T1000 (cell line): ENCODE results near the gene RSAD1.

Experiments
- DNase-seq: peaks from one replicate; lab custom pipeline; 2025; ENCODE audit warnings: mixed read lengths; lab: John Stamatoyannopoulos, UW

The RSAD1 gene

GRCh38 chr17:50518384-50519023 is 39.8 kb downstream of the RSAD1 start:
- DNase-seq = no peak

- DNase-seq = no peak
Measured at GRCh38 chr17:50519141-50519834, 40.6 kb downstream of the RSAD1 start.

- no peak for DNase-seq
Measured at GRCh38 chr17:50520483-50520882, 41.8 kb downstream of the RSAD1 start.

GRCh38 chr17:50521514-50521913 is 42.9 kb downstream of the RSAD1 start:
- no peak for DNase-seq

- DNase-seq = no peak
Measured at GRCh38 chr17:50522766-50523165, 44.1 kb downstream of the RSAD1 start.

- no peak for DNase-seq
Measured at GRCh38 chr17:50523208-50523607, 44.5 kb downstream of the RSAD1 start.

GRCh38 chr17:50524838-50525237 is 46.2 kb downstream of the RSAD1 start:
- no peak for DNase-seq

- DNase-seq = no peak
Measured at GRCh38 chr17:50527155-50527762, 48.6 kb downstream of the RSAD1 start.

GRCh38 chr17:50527949-50528474 is 49.4 kb downstream of the RSAD1 start:
- no peak for DNase-seq

- no peak for DNase-seq
Measured at GRCh38 chr17:50529849-50530248, 51.2 kb downstream of the RSAD1 start.

- DNase-seq = no peak
Measured at GRCh38 chr17:50531428-50532025, 52.9 kb downstream of the RSAD1 start.

GRCh38 chr17:50532452-50533024 is 53.9 kb downstream of the RSAD1 start, which contains the start of gene EPN3:
EPN3 (plus strand) TSS chr17:50532735; CDS start chr17:50536557, 3,822 bp downstream.
- DNase-seq = no peak

- DNase-seq = no peak
Measured at GRCh38 chr17:50533185-50533584, 54.5 kb downstream of the RSAD1 start.

GRCh38 chr17:50533720-50534148 is 55.1 kb downstream of the RSAD1 start:
- no peak for DNase-seq

GRCh38 chr17:50534222-50534978 is 55.7 kb downstream of the RSAD1 start:
- DNase-seq = no peak

GRCh38 chr17:50534979-50535326 is 56.3 kb downstream of the RSAD1 start:
- DNase-seq = no peak

- no peak for DNase-seq
Measured at GRCh38 chr17:50535407-50535806, 56.7 kb downstream of the RSAD1 start.
